Memory B cell (primary cell): ENCODE measurements around the gene ZNF784.

Source experiments
- ATAC-seq: fragments of 150-1000 bp; cut with Tn5 transposase; 2 replicates; pipeline ENCODE4 v1.10.0; 2021; ENCODE audit warnings: low read depth, mild to moderate bottlenecking, moderate library complexity
- DNase-seq, 2 donors: peaks; one replicate each; pipeline ENCODE4 v3.0.0; 2022; ENCODE audit warnings: low spot score in 2 of 2
- H3K27ac Mint-ChIP-seq: one replicate; pipeline ENCODE4 v1.8.0; 2022; ENCODE audit warnings: mild to moderate bottlenecking, moderate library complexity, mixed read lengths
- H3K27me3 Mint-ChIP-seq: one replicate; pipeline ENCODE4 v1.8.0; 2022; ENCODE audit warnings: mixed read lengths
- H3K36me3 Mint-ChIP-seq: one replicate; pipeline ENCODE4 v1.8.0; 2022; ENCODE audit warnings: mild to moderate bottlenecking, mixed read lengths
- H3K4me1 Mint-ChIP-seq: one replicate; pipeline ENCODE4 v1.8.0; 2022; ENCODE audit warnings: mixed read lengths
- H3K4me3 Mint-ChIP-seq: one replicate; pipeline ENCODE4 v1.8.0; 2022; ENCODE audit warnings: mild to moderate bottlenecking, moderate library complexity, mixed read lengths
- H3K9me3 Mint-ChIP-seq: one replicate; pipeline ENCODE4 v1.8.0; 2022; ENCODE audit warnings: mixed read lengths

Gene ZNF784

GRCh38 chr19:55652311-55653128 is 28.2 kb upstream of the ZNF784 start:
- H3K4me3 Mint-ChIP-seq = no peak overlapping the region
- peaks cover 37% of the 10 kb centered on the region for H3K4me1 Mint-ChIP-seq
- H3K36me3 Mint-ChIP-seq = peaks cover 9% of the 10 kb centered on the region
- H3K9me3 Mint-ChIP-seq = no peaks in the 10 kb centered on the region
- H3K27ac Mint-ChIP-seq = no peak overlapping the region
- no peaks in the 10 kb centered on the region for H3K27me3 Mint-ChIP-seq
- no peak for ATAC-seq
- DNase-seq = no peak

GRCh38 chr19:55651236-55651635 is 26.9 kb upstream of the ZNF784 start:
- DNase-seq (no peak), ATAC-seq (no peak)
- H3K27me3 Mint-ChIP-seq = no peaks in the 10 kb centered on the region
- H3K4me1 Mint-ChIP-seq = peaks cover 33% of the 10 kb centered on the region
- H3K27ac Mint-ChIP-seq = peak overlapping the region; percentile 89
- peaks cover 9% of the 10 kb centered on the region for H3K36me3 Mint-ChIP-seq
- H3K4me3 Mint-ChIP-seq = peak overlapping the region; percentile 86
- no peaks in the 10 kb centered on the region for H3K9me3 Mint-ChIP-seq

GRCh38 chr19:55650602-55651230 is 26.4 kb upstream of the ZNF784 start:
- H3K27ac Mint-ChIP-seq = peak overlapping the region; percentile 89
- ATAC-seq = no peak
- peaks cover 9% of the 10 kb centered on the region for H3K36me3 Mint-ChIP-seq

GRCh38 chr19:55650126-55650557 is 25.8 kb upstream of the ZNF784 start:
- H3K27me3 Mint-ChIP-seq = no peaks in the 10 kb centered on the region
- DNase-seq = no peak
- H3K27ac Mint-ChIP-seq = peak overlapping the region; percentile 89
- no peak for ATAC-seq
- H3K4me1 Mint-ChIP-seq = peaks cover 31% of the 10 kb centered on the region
- H3K4me3 Mint-ChIP-seq = peak overlapping the region; percentile 86
- peaks cover 9% of the 10 kb centered on the region for H3K36me3 Mint-ChIP-seq
- H3K9me3 Mint-ChIP-seq = no peaks in the 10 kb centered on the region

More at GRCh38 chr19:55650602-55651230, 26.4 kb upstream of the ZNF784 start:
- Mint-ChIP-seq H3K4me1 (peaks cover 29% of the 10 kb centered on the region), H3K9me3 (no peaks in the 10 kb centered on the region), H3K27me3 (no peaks in the 10 kb centered on the region), H3K4me3 (peak overlapping the region; percentile 86)
- no peak for DNase-seq

- Mint-ChIP-seq H3K4me1 (peaks cover 32% of the 10 kb centered on the region), H3K36me3 (peaks cover 9% of the 10 kb centered on the region), H3K9me3 (no peaks in the 10 kb centered on the region), H3K27me3 (no peaks in the 10 kb centered on the region), H3K4me3 (peak overlapping the region; percentile 86), H3K27ac (peak overlapping the region; percentile 89)
- no peak for DNase-seq
- ATAC-seq = no peak
These were observed 25.1 kb upstream of the ZNF784 start for GRCh38 chr19:55649268-55650125.

GRCh38 chr19:55648585-55649267 is 24.4 kb upstream of the ZNF784 start:
- ATAC-seq = no peak

GRCh38 chr19:55647732-55648584 is 23.6 kb upstream of the ZNF784 start, which contains the start of gene CCDC106:
TSS of gene CCDC106 (plus strand) at chr19:55648212. CDS start at chr19:55649047, 835 bp downstream.
- H3K27me3 Mint-ChIP-seq = no peaks in the 10 kb centered on the region
- H3K36me3 Mint-ChIP-seq = peaks cover 9% of the 10 kb centered on the region
- no peaks in the 10 kb centered on the region for H3K9me3 Mint-ChIP-seq
- peak within 1 kb of the TSS; percentile 89 for H3K27ac Mint-ChIP-seq
- peak within 1 kb of the TSS; percentile 97 for H3K4me3 Mint-ChIP-seq
- ATAC-seq (peak; percentile 43), DNase-seq (peak; percentile 48 to 75)
- peaks cover 45% of the 10 kb centered on the region for H3K4me1 Mint-ChIP-seq

More at GRCh38 chr19:55648585-55649267, 24.4 kb upstream of the ZNF784 start:
- H3K4me3 Mint-ChIP-seq = peak overlapping the region; percentile 86
- DNase-seq = no peak
- H3K36me3 Mint-ChIP-seq = peaks cover 9% of the 10 kb centered on the region
- H3K9me3 Mint-ChIP-seq = no peaks in the 10 kb centered on the region
- H3K4me1 Mint-ChIP-seq = peaks cover 39% of the 10 kb centered on the region
- peak overlapping the region; percentile 87 for H3K27ac Mint-ChIP-seq
- no peaks in the 10 kb centered on the region for H3K27me3 Mint-ChIP-seq

GRCh38 chr19:55646889-55647731 is 22.7 kb upstream of the ZNF784 start:
- H3K4me3 Mint-ChIP-seq = peak overlapping the region; percentile 97
- peak; percentile 67 for ATAC-seq
- no peaks in the 10 kb centered on the region for H3K27me3 Mint-ChIP-seq
- DNase-seq = no peak
- peaks cover 46% of the 10 kb centered on the region for H3K4me1 Mint-ChIP-seq
- H3K27ac Mint-ChIP-seq = peak overlapping the region; percentile 89
- no peaks in the 10 kb centered on the region for H3K9me3 Mint-ChIP-seq
- H3K36me3 Mint-ChIP-seq = peaks cover 7% of the 10 kb centered on the region

- Mint-ChIP-seq H3K4me1 (peaks cover 51% of the 10 kb centered on the region), H3K27ac (peak overlapping the region; percentile 73), H3K4me3 (peak overlapping the region; percentile 60), H3K9me3 (no peaks in the 10 kb centered on the region), H3K27me3 (no peaks in the 10 kb centered on the region), H3K36me3 (no peaks in the 10 kb centered on the region)
- no peak for DNase-seq
- no peak for ATAC-seq
These were observed 21.1 kb upstream of the ZNF784 start for GRCh38 chr19:55645512-55645881.

- peak overlapping the region; percentile 93 for H3K4me3 Mint-ChIP-seq
- peak overlapping the region; percentile 93 for H3K27ac Mint-ChIP-seq
- H3K36me3 Mint-ChIP-seq = no peaks in the 10 kb centered on the region
- H3K4me1 Mint-ChIP-seq = peaks cover 46% of the 10 kb centered on the region
- ATAC-seq (no peak), DNase-seq (no peak)
- no peaks in the 10 kb centered on the region for H3K9me3 Mint-ChIP-seq
- H3K27me3 Mint-ChIP-seq = no peaks in the 10 kb centered on the region
These were observed 20.6 kb upstream of the ZNF784 start for GRCh38 chr19:55644842-55645511.

GRCh38 chr19:55644191-55644833 is 19.9 kb upstream of the ZNF784 start:
- Mint-ChIP-seq H3K4me1 (peaks cover 39% of the 10 kb centered on the region), H3K27ac (peak overlapping the region; percentile 93), H3K27me3 (no peaks in the 10 kb centered on the region), H3K4me3 (peak overlapping the region; percentile 93), H3K36me3 (no peaks in the 10 kb centered on the region), H3K9me3 (no peaks in the 10 kb centered on the region)
- DNase-seq = no peak
- no peak for ATAC-seq
